ENCODE measurements around the gene LSP1.

DNA sequence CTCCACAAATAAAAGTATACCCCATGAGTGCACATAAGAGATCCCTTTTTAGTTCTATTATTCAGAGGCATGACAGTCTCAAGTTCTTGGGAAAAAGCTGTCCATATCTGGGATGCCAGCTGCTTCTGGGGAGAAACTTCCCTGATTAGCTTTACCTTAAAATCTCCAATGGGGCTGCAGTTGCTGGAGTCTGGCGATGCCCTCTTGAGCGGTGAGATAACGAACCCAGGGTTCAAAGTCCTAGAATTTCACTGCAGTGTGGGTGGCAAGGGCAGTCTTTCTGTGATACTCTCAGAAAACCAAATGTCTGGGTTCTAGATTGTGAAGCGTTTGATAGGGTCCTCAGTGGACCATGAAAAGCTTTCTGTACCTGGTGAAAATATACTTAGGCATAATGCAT lies 46.2 kb downstream of the LSP1 start:
- TF ChIP-seq, protein P1, sequence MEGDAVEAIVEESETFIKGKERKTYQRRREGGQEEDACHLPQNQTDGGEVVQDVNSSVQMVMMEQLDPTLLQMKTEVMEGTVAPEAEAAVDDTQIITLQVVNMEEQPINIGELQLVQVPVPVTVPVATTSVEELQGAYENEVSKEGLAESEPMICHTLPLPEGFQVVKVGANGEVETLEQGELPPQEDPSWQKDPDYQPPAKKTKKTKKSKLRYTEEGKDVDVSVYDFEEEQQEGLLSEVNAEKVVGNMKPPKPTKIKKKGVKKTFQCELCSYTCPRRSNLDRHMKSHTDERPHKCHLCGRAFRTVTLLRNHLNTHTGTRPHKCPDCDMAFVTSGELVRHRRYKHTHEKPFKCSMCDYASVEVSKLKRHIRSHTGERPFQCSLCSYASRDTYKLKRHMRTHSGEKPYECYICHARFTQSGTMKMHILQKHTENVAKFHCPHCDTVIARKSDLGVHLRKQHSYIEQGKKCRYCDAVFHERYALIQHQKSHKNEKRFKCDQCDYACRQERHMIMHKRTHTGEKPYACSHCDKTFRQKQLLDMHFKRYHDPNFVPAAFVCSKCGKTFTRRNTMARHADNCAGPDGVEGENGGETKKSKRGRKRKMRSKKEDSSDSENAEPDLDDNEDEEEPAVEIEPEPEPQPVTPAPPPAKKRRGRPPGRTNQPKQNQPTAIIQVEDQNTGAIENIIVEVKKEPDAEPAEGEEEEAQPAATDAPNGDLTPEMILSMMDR (IDR thresholded peaks at IDR 0.05): no peak
- TF ChIP-seq POLR2AphosphoS5 (IDR thresholded peaks at IDR 0.05): no peak
